HepG2 (cell line): Measurements from ENCODE around the gene INHBC. TPM values are rescaled to one million over a fixed set of nuclear protein-coding genes. Genes with fewer than 3 reads are reported as not detected.

Experiments used
- CBX2 ChIP-seq, 2 experiments: fragments of 200-600 bp in 1 of 2; sonication (generic); formaldehyde crosslinking in 1 of 2; IDR thresholded peaks; 2 replicates each; pipeline versions ENCODE4 v1.7.0 to v1.8.1; 2018 to 2022; ENCODE audit warnings: low read depth in 2 of 2, low read length in 1 of 2, mild to moderate bottlenecking in 1 of 2, missing genetic modification reagents in 1 of 2
- EED ChIP-seq: sonication (generic); formaldehyde crosslinking; IDR thresholded peaks from 2 replicates; pipeline ENCODE4 v1.5.0; 2020; ENCODE audit warnings: mild to moderate bottlenecking, missing genetic modification reagents
- NR0B2 ChIP-seq: sonication (generic); formaldehyde crosslinking; IDR thresholded peaks from 2 replicates; pipeline ENCODE4 v1.4.0; 2020; ENCODE audit warnings: mild to moderate bottlenecking, missing genetic modification reagents
- RBFOX2 ChIP-seq: fragments of 200-400 bp; formaldehyde crosslinking; IDR thresholded peaks from 2 replicates; pipeline ENCODE4 v1.6.1; 2017; ENCODE audit warnings: low read depth, mild to moderate bottlenecking, low read length
- SNRNP70 ChIP-seq: fragments of 200-400 bp; formaldehyde crosslinking; IDR thresholded peaks from 2 replicates; pipeline ENCODE4 v1.6.1; 2017; ENCODE audit warnings: mild to moderate bottlenecking, low read depth, low read length, moderate library complexity
- SOX5 ChIP-seq: IDR thresholded peaks from 2 replicates; pipeline ENCODE4 v1.6.1; 2016; ENCODE audit warnings: borderline replicate concordance
- SRSF9 ChIP-seq: fragments of 200-400 bp; formaldehyde crosslinking; IDR thresholded peaks from 2 replicates; pipeline ENCODE4 v1.6.1; 2018; ENCODE audit warnings: borderline replicate concordance, mild to moderate bottlenecking, low read depth, low read length; ENCODE audit not compliant: insufficient read depth, poor library complexity, severe bottlenecking
- ZBTB49 ChIP-seq: sonication (generic); formaldehyde crosslinking; IDR thresholded peaks from 2 replicates; pipeline ENCODE4 v1.4.0; 2020; ENCODE audit warnings: missing genetic modification reagents, borderline replicate concordance
- ZNF572 ChIP-seq: sonication (generic); formaldehyde crosslinking; IDR thresholded peaks from 2 replicates; pipeline ENCODE4 v1.5.1; 2020; ENCODE audit warnings: mild to moderate bottlenecking, missing genetic modification reagents
- ZNF850 ChIP-seq: sonication (generic); formaldehyde crosslinking; conservative IDR thresholded peaks from 2 replicates; pipeline ENCODE4 v1.9.0; 2021; ENCODE audit warnings: mild to moderate bottlenecking, missing genetic modification reagents
- ZSCAN29 ChIP-seq: sonication (generic); formaldehyde crosslinking; conservative IDR thresholded peaks from 2 replicates; pipeline ENCODE4 v1.4.0; 2020; ENCODE audit warnings: mild to moderate bottlenecking, missing genetic modification reagents
- ZSCAN30 ChIP-seq: sonication (generic); formaldehyde crosslinking; IDR thresholded peaks from 2 replicates; pipeline ENCODE4 v1.5.0; 2020; ENCODE audit warnings: mild to moderate bottlenecking, missing genetic modification reagents
- ZSCAN9 ChIP-seq: IDR thresholded peaks from 2 replicates; pipeline ENCODE4 v1.6.1; 2016; ENCODE audit warnings: borderline replicate concordance
- ZZZ3 ChIP-seq: sonication (generic); formaldehyde crosslinking; IDR thresholded peaks from 2 replicates; pipeline ENCODE4 v1.4.0; 2020; ENCODE audit warnings: missing genetic modification reagents, mild to moderate bottlenecking, borderline replicate concordance
- polyA plus RNA-seq, 8 experiments: library from polyadenylated mRNA; depleted of rRNA in 3 of 8; stranded (reverse) in 7 of 8; unstranded in 1 of 8; fragments of >200 nt; fragmentation: Illumina TruSeq in 4 of 8; extraction: Trizol in 4 of 8; gene quantifications; 2 replicates each; pipeline versions ENCODE4 v1.2.1 to v1.2.3, GENCODE V29; 2011 to 2016; ENCODE audit warnings: low read depth in 4 of 8, missing spikeins in 1 of 8, mixed read lengths in 1 of 8; ENCODE audit not compliant: insufficient read depth in 1 of 8
- total RNA-seq, 5 experiments: library from RNA; depleted of rRNA; stranded (reverse); fragments of >200 nt; fragmentation: Illumina TruSeq; extraction: Trizol; gene quantifications; 2 replicates each; pipeline ENCODE4 v1.2.3, GENCODE V29; 2016; ENCODE audit warnings: low read depth in 1 of 5
- TF ChIP-seq, protein P1 (sequence below): sonication (generic); formaldehyde crosslinking; conservative IDR thresholded peaks from 2 replicates; pipeline ENCODE4 v1.4.0; 2020; ENCODE audit warnings: mild to moderate bottlenecking, missing genetic modification reagents, moderate library complexity
- TF ChIP-seq, protein P2 (sequence below): sonication (generic); formaldehyde crosslinking; IDR thresholded peaks from 2 replicates; pipeline ENCODE4 v1.8.1; 2022; ENCODE audit warnings: mild to moderate bottlenecking, missing genetic modification reagents
- TF ChIP-seq, protein P3 (sequence below): fragments of 450-650 bp; IDR thresholded peaks from 2 replicates; pipeline ENCODE4 v1.6.1; 2017

The INHBC gene
- total and polyA plus RNA-seq, 2 of the 13 experiments (the other 11 are each of a cell fraction or from before 2014, with no cell fraction given) = 1.8 to 13.8 TPM

DNA sequence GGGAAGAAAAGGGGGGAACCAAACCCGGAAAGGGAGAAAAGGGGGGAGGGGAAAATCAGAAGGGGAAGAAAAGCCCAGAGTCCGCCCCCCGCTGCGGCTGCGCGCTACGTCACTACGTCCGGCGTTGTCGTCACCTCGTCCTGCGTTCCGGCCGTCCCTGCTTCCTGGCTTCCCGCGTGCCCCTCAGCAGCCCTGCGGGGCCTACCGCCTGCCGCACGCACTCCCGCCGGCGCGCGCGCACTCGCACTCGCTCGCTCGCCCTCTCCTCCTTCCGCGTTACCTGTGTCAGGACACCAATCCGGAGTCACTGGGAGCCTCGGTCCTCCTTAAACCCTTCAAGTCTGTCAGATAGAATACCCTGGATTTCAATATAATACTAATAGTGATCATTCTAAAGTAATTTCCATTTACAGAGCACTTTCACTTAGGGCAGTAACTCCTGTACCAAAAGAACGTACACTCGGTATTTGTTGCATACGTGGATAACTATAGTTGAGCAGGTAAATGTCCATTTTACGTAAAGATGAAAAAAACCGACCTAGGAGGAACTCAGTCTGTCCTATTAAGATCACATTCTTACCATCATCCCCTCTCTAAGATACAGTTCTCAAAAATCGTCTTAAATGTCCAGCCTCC is 3.5 kb upstream of the INHBC start, which contains the start of gene R3HDM2 (continued):
- no peak for TF ChIP-seq ZBTB49 (CRISPR knock-in tag)
- TF ChIP-seq ZSCAN9 (CRISPR knock-in tag) = peak; percentile 39; the same call in 1 of the 2 replicates
- no peak; the same call in 1 of the 2 replicates for TF ChIP-seq EED (CRISPR knock-in tag)
- TF ChIP-seq NR0B2 (CRISPR knock-in tag) = no peak; the same call in 1 of the 2 replicates
- TF ChIP-seq ZSCAN29 (CRISPR knock-in tag) = 0 out of 2 replicates have a peak, but pooled peaks have one; percentile 23
- TF ChIP-seq ZSCAN30 (CRISPR knock-in tag) = no peak
- no peak for TF ChIP-seq ZNF572 (CRISPR knock-in tag)
- TF ChIP-seq, protein P1, sequence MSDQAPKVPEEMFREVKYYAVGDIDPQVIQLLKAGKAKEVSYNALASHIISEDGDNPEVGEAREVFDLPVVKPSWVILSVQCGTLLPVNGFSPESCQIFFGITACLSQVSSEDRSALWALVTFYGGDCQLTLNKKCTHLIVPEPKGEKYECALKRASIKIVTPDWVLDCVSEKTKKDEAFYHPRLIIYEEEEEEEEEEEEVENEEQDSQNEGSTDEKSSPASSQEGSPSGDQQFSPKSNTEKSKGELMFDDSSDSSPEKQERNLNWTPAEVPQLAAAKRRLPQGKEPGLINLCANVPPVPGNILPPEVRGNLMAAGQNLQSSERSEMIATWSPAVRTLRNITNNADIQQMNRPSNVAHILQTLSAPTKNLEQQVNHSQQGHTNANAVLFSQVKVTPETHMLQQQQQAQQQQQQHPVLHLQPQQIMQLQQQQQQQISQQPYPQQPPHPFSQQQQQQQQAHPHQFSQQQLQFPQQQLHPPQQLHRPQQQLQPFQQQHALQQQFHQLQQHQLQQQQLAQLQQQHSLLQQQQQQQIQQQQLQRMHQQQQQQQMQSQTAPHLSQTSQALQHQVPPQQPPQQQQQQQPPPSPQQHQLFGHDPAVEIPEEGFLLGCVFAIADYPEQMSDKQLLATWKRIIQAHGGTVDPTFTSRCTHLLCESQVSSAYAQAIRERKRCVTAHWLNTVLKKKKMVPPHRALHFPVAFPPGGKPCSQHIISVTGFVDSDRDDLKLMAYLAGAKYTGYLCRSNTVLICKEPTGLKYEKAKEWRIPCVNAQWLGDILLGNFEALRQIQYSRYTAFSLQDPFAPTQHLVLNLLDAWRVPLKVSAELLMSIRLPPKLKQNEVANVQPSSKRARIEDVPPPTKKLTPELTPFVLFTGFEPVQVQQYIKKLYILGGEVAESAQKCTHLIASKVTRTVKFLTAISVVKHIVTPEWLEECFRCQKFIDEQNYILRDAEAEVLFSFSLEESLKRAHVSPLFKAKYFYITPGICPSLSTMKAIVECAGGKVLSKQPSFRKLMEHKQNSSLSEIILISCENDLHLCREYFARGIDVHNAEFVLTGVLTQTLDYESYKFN = 0 out of 2 replicates have a peak, but pooled peaks have one; percentile 34
- no peak for TF ChIP-seq SNRNP70
- peak; percentile 61 for TF ChIP-seq SOX5 (CRISPR knock-in tag)
- TF ChIP-seq RBFOX2 = peak; percentile 98
- no peak for TF ChIP-seq ZNF850 (CRISPR knock-in tag)
- TF ChIP-seq, protein P2, sequence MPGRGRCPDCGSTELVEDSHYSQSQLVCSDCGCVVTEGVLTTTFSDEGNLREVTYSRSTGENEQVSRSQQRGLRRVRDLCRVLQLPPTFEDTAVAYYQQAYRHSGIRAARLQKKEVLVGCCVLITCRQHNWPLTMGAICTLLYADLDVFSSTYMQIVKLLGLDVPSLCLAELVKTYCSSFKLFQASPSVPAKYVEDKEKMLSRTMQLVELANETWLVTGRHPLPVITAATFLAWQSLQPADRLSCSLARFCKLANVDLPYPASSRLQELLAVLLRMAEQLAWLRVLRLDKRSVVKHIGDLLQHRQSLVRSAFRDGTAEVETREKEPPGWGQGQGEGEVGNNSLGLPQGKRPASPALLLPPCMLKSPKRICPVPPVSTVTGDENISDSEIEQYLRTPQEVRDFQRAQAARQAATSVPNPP (CRISPR knock-in tag) = peak; percentile 43; the same call in 1 of the 2 replicates
- peak; percentile 69; the same call in 1 of the 2 replicates for TF ChIP-seq ZZZ3 (CRISPR knock-in tag)
- TF ChIP-seq, protein P3, sequence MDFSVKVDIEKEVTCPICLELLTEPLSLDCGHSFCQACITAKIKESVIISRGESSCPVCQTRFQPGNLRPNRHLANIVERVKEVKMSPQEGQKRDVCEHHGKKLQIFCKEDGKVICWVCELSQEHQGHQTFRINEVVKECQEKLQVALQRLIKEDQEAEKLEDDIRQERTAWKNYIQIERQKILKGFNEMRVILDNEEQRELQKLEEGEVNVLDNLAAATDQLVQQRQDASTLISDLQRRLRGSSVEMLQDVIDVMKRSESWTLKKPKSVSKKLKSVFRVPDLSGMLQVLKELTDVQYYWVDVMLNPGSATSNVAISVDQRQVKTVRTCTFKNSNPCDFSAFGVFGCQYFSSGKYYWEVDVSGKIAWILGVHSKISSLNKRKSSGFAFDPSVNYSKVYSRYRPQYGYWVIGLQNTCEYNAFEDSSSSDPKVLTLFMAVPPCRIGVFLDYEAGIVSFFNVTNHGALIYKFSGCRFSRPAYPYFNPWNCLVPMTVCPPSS = no peak
- TF ChIP-seq SRSF9 = no peak
- TF ChIP-seq CBX2 (IDR thresholded peaks at IDR 0.05; ENCODE audit: low read depth, low read length) = no peak
- TF ChIP-seq CBX2 (CRISPR knock-in tag; IDR thresholded peaks at IDR 0.05; ENCODE audit: low read depth) = no peak
